ENCODE results near the gene KIF1C.
A peak's percentile ranks its signal among the peaks of the same experiment; 100 is the strongest.

KIF1C gene

DNA sequence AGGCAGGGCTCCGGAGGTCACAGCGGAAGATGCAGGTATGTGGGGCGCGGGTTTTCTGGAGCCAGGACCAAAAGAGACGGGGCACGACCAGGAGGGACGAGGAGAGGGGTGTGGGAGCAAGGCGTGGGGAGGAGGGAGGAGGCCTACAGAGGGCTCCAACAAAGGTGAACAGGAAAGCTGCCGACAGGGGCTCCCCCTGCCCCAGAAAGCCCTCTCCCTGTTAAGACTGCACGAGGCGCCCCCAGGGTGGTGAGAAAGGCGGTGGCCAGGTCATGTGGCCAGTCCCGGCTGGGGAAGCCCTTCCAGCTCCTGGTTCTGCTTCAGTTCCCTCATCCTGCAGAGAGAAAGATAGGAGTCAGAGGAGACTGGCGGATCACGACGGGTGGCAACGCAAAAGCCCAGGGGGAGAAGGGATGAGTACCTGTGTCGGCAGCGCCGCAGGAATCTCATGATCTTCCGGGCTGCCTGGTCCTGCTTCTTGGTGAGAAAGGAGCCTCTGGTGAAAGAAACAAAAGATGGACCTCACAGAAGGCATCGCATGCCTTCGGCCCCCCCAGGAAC, 29.2 kb upstream of the KIF1C start:
- no peak for DNase-seq (ENCODE audit: low spot score)

GRCh38 chr17:4969047-4969550, 28.7 kb upstream of the KIF1C start:
- no peak for DNase-seq (ENCODE audit: low spot score)

DNA sequence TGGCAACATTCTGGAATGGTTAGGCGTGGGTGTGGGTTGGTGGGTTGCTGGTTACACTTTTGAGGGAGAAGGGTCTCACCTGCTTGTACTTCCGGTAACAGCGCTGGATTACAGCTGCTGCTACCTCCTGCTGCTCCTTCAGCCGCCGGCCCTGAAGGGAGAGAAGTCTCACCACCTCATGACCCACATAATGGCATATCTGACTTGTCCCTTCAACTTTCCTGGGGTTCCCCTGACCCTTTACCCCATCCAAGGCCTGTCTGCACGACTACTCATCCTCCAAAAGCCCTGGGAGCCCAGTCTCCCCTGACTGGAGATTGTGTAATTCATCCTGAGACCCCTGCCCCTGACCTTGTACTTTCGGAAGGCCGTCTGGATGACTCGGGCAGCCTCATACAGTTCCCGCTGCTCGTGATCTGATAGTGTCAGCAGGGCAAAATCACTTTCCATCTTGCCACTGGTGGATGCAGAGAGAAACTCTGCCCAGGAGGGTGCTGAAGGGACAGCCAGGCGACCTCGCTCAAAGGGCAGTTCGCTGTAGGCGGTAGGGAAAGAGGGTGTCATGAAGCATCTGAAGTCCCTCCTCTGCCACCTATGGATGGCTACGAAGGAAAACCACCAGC, 28.1 kb upstream of the KIF1C start:
- DNase-seq (ENCODE audit: low spot score) = no peak

GRCh38 chr17:4970273-4970672, 27.5 kb upstream of the KIF1C start:
- no peak for DNase-seq (ENCODE audit: low spot score)

DNA sequence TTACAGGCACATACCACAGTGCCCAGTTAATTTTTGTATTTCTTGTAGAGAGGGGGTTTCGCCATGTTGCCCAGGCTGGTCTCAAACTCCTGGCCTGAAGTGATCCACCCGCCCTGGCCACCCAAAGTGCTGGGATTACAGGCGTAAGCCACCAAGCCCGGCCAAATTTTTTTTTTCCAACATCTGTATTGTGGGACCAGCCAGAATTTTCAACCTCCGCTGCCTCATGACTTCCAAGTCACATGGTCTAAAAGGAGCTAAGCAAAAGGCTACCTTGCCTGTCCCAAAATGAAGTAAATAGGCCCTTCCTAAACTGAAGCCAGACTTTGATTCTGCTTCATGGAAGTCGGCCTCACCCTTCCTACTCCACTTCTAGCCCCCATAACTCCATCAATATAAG, 25.9 kb upstream of the KIF1C start:
- no peak for DNase-seq (ENCODE audit: low spot score)

GRCh38 chr17:4972322-4972721, 25.4 kb upstream of the KIF1C start:
- DNase-seq (ENCODE audit: low spot score) = no peak

- no peak for DNase-seq (ENCODE audit: low spot score)
Observed at GRCh38 chr17:4972752-4973151, 25.0 kb upstream of the KIF1C start.

DNA sequence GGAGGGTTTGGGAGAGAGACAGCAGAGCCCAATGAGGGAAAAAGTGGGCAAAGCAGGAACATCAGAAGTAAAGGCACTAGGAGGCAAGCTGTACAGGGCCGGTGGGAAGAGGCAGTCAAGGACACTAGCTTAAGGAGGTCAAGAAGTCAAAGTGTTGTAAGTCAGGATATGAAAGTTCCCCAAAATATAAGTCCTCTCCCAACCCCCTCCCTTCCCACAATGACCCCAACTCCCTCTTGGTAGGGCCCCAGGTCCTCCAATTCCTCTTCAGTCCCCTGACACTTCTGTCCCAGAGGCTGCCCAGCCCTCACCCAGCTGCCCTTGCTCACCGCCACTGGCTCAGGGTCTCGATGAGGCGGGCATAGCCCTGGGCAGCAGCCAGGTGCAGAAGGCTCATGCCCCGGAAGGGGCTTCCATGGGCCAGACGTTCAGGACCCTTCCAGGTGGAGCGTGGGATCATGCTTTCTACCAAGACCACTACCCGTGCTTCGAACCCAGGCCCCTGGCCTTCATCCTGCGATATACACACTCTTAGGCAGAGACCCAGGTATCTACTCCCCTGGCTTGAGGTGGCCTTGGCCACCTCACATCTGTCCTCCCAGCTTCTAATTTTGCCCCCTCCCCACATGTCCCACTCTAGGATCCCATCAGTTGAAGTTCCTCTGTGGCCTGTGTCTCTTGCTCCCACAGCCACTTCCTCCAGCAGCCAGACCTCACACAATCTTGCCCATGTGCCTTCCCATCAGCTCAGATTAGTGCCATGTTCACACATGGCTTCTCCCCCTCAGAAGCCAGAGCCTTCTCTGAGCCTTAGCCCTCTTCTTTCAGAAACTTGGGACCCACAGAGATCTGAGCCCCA, 24.3 kb upstream of the KIF1C start:
- DNase-seq (ENCODE audit: low spot score) = no peak

DNA sequence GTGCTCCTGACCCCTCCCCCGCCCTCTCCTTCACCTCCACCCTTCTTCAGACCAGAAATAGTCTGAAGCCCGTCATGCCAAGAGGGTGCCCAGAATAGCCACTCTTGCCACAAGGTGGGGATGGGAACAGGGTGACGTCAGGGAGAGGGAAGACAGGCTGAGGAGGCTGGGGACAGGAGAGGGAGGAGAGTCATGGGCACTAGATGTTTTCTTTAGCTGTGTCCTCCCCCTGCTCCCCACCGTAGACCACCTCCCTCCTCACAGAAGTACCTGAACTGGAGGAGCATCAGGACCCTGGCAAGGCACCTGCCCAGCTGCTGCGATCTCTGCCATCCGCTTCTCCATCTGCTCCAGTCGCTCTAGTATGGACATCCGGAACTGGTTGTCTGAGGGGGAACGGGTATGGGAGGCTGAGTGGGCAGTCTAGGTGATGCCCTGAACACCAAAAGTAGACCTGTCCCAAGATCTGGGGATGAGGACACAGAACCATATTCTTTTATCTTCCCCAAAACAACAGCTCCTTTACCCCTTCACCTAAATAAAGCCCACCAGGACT, 23.6 kb upstream of the KIF1C start:
- no peak for DNase-seq (ENCODE audit: low spot score)

DNA sequence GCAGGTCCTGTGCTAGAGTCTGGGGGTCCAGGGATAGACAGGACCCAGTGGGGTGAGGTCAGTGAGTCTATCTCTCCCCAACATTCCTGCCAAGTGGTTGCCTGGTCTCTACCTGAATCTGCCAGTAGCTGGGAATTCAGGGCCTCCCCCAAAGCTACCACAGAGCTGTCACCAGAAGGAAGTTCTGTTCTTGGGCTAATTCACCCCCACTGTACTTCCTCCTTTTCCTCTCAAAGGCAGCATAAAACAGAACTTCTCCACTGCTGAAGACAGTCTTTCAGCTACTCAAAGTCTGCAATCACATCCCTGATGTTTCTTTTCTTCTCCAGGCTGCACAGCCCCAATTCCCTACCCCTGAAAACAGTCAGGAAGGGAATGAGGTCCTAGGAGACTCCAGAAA, 19.0 kb upstream of the KIF1C start:
- DNase-seq (ENCODE audit: low spot score) = no peak

DNA sequence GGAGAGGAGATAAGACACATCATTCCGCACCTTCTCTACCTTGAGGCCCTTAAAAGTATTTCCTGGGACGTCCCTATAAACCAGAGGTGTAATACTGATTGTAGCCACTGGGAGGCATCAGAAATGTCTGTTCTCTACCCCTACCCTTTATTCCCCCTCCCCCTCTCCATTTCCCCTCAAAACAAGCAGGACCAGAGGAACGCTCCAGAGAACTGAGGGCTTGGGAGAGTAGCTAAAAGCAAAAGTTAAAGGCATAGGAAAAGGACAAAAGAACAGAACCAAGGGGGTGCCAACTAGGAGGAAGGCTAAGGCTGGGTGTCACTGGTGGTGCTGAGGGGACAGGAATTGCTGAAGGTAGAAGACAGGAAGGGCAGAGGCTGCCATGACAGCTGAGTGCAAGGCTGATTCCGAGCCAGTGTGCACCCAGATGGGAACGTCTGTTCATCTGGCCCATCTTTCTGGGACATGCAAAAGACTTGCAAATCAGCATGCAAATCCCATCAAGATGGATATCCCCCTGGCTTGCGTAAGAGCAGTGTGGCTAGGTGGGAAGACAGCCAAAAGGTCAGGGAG, 17.0 kb upstream of the KIF1C start:
- DNase-seq (ENCODE audit: low spot score) = peak; percentile 75

GRCh38 chr17:4982305-4982704, 15.4 kb upstream of the KIF1C start:
- no peak for DNase-seq (ENCODE audit: low spot score)

DNA sequence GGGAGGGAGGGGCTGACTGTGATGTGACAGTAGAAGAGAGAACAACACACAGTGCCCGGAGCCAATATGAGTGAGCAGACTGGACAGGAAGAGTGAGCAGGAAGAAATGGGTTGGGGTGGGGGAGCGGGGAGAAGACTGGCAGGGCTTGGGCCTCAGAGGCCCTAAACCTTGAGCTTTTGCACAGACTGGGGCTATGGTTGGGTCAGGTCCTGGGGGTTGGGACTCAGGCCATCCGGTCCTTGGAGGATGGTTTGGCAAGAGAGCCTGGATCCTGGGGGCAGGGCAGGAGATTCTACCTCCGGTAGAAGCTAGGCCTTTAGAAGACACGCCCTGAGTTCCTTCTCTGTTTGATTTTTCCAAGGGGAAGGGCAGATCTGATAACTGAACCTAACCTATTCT, 11.3 kb upstream of the KIF1C start:
- no peak for DNase-seq (ENCODE audit: low spot score)

DNA sequence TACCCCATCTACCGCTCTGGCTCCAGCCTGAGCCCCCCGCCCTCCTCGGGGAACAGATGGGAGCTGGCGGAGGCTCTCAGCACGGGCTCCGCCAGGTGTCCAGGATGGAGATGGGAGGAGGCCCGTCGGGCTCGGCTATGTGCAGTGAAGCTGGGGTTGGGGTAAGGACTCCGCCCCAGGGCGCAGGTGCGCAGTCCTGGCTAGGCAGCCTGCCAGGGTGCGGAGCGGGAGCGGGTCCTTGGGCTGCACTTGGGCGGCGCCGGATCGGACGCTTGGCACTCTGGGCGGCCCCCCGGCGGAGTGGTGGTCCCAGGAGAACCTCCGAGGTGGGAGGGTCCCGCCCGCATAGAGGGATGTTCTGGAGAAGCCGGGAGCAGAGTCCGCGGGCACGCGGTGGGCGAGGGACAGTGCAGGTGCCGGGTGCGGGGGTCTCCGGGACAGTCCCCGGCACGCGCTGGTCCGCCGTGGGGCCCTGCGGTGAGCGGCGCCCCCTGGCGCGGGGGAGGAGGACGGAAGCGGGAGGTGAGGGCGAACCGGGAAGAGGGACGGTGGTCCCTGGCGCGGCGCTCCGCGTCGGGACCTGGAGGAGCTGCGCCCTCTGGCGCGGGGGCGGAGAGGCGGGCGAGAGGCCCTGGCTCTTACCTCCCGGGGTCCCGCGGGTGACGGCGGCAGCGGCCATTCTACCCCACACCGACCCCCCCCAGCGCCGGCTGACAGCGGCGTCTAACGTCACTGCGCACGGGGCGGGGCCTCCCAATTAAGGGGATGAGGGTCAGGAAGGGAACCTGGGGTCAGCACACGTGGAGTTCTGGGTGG, 10.6 kb upstream of the KIF1C start, which contains the start of gene CAMTA2:
Gene CAMTA2, minus strand, starts transcription at position 725 of the 816 bp plus-strand sequence. CDS start 1,453 bp downstream, outside the sequence.
- DNase-seq (ENCODE audit: low spot score) = peak; percentile 92

DNA sequence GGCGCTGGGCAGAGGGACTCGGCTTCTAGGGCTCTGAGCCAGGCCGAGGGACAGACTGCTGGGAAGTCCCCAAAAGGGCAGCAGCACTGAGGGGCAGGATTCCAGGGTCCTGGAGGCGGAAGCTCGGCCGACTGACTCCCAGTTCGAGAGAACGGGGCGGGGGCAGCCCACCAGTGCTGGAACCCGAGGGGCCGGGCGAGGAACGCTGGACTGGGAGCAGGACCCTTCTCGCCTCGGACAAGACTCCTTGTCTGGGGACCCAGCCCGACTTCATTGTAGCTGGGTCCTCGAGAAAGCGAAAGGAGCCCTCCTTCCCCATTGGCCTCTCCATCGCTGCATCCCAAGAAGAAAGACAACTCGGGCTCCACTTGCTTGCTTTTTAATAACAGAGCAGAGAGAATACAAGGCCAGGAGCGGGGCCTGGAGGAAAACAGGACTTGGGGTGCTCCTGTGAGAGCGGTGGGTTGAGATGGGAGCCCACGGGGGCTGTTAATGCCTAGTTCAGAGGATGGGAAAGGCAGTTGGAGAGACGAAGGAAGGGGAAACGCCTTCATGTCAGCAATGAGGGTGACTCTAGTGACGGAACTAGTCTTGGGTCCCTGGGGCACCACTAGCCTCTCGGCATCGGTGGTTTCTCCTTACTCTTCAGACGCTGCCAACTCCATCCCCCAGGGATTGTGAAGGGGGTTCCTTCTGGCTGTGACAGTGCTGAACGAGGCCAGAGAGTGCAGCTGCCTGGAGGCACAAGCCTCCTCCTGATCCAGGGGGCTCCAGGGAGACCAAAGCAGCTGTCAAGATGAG, 9.8 kb upstream of the KIF1C start:
- no peak for DNase-seq (ENCODE audit: low spot score)

- DNase-seq (ENCODE audit: low spot score) = no peak
Observed at GRCh38 chr17:4994081-4994595, 3.6 kb upstream of the KIF1C start.

- DNase-seq (ENCODE audit: low spot score) = no peak
Observed at GRCh38 chr17:4998027-4998731, 429 bp downstream of the KIF1C start.

DNA sequence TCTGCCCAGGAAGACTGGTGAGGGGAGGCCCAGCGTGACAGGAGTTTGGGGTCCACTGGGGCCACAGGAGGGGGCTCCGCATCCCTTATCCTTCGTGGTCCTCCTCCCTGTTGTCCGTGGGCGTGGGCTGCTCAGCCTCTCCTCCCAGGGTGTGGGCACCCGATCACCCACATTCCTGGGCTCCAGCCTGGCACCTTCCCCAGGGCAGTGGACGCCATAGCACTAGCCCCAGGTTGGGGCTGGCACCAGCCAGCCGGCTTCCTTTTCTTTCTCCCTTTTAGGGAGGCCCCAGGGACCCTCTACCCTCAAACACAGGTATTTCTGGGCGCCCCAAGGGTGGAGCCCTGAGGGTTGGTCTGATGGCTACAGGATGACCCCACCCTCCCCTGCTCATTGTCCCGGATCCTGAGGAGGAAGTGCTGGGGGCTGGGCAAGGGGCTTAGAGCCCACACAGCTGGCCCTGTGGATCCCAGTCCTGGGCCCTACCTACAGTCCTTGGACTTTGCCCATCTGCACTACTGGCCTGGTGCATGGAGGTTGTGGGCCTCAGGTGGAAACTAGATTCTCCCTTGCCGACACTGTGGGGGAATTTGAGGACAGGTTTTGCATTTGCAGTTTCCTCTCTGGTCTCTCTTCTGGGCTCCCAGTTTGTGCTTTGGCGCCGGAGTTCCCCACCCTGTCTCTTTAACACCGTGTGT, 1.1 kb downstream of the KIF1C start:
- no peak for DNase-seq (ENCODE audit: low spot score)

All from SK-N-DZ (cell line).